Epithelial cell of proximal tubule (primary cell): ENCODE results near the gene CROCC. TPM values are rescaled to one million over a fixed set of nuclear protein-coding genes. Genes with fewer than 3 reads are reported as not detected.
"Not testable (repeated sequence)": the region's sequence is repeated elsewhere in the genome, so short reads cannot be mapped to it uniquely, and the experiment has no call there.

Source experiments
- DNase-seq: peaks from one replicate; pipeline ENCODE4 v3.0.0-alpha.2; 2011; ENCODE audit warnings: low read depth
- H3K4me3 ChIP-seq: 2 replicates; pipeline ENCODE4 v1.5.1; 2011; ENCODE audit warnings: low read depth, mild to moderate bottlenecking, low read length
- CTCF ChIP-seq: conservative IDR thresholded peaks from 2 replicates; pipeline ENCODE4 v1.5.1; 2012; ENCODE audit warnings: low read depth, mild to moderate bottlenecking, low read length
- total RNA-seq: library from RNA; depleted of rRNA; stranded (reverse); fragments of >200 nt; gene quantifications from 2 replicates; pipeline ENCODE4 v1.2.3, GENCODE V29; 2015

Gene CROCC
- total RNA-seq, 1 donor from 2014 or later: 17.7 TPM

- TF ChIP-seq CTCF: peak; percentile 37
- DNase-seq: no peak
- peak overlapping the region; percentile 68 for H3K4me3 ChIP-seq
Measured at GRCh38 chr1:16888860-16889816, 32.6 kb upstream of the CROCC start.

GRCh38 chr1:16890539-16891021, 31.2 kb upstream of the CROCC start:
- not testable (repeated sequence) for DNase-seq

GRCh38 chr1:16891057-16891456, 30.7 kb upstream of the CROCC start:
- DNase-seq, H3K4me3 ChIP-seq: not testable (repeated sequence)

More at GRCh38 chr1:16890539-16891021, 31.2 kb upstream of the CROCC start:
- not testable (repeated sequence) for H3K4me3 ChIP-seq

- DNase-seq, H3K4me3 ChIP-seq: not testable (repeated sequence)
Measured at GRCh38 chr1:16892978-16893525, 28.7 kb upstream of the CROCC start.

GRCh38 chr1:16893796-16894195, 27.9 kb upstream of the CROCC start:
- DNase-seq, H3K4me3 ChIP-seq: not testable (repeated sequence)

- DNase-seq, H3K4me3 ChIP-seq: not testable (repeated sequence)
Measured at GRCh38 chr1:16894338-16894737, 27.4 kb upstream of the CROCC start.

- peak overlapping the region; percentile 49 for H3K4me3 ChIP-seq
- DNase-seq: not testable (repeated sequence)
Measured at GRCh38 chr1:16895233-16895597, 26.5 kb upstream of the CROCC start.

GRCh38 chr1:16895598-16896315, 26.0 kb upstream of the CROCC start, which contains the start of gene RNU1-2:
TSS of gene RNU1-2 (plus strand) at chr1:16895980.
- peak; percentile 99 for DNase-seq
- peak within 1 kb of the TSS; percentile 49 for H3K4me3 ChIP-seq

- peak overlapping the region; percentile 35 for H3K4me3 ChIP-seq
- DNase-seq: not testable (repeated sequence)
Measured at GRCh38 chr1:16896316-16897055, 25.2 kb upstream of the CROCC start.

GRCh38 chr1:16897653-16898052, 24.1 kb upstream of the CROCC start:
- not testable (repeated sequence) for H3K4me3 ChIP-seq, DNase-seq

- not testable (repeated sequence) for H3K4me3 ChIP-seq, DNase-seq
Measured at GRCh38 chr1:16898298-16898697, 23.4 kb upstream of the CROCC start.

- H3K4me3 ChIP-seq, DNase-seq: not testable (repeated sequence)
Measured at GRCh38 chr1:16899020-16899419, 22.7 kb upstream of the CROCC start.
